KG1 (cell line): ENCODE data around the gene UHRF1.
"Not testable (repeated sequence)": the region's sequence is repeated elsewhere in the genome, so short reads cannot be mapped to it uniquely, and the experiment has no call there.

Experiments used
- DNase-seq: peaks from one replicate; lab custom pipeline; 2025; lab: John Stamatoyannopoulos, UW

Gene UHRF1

DNA sequence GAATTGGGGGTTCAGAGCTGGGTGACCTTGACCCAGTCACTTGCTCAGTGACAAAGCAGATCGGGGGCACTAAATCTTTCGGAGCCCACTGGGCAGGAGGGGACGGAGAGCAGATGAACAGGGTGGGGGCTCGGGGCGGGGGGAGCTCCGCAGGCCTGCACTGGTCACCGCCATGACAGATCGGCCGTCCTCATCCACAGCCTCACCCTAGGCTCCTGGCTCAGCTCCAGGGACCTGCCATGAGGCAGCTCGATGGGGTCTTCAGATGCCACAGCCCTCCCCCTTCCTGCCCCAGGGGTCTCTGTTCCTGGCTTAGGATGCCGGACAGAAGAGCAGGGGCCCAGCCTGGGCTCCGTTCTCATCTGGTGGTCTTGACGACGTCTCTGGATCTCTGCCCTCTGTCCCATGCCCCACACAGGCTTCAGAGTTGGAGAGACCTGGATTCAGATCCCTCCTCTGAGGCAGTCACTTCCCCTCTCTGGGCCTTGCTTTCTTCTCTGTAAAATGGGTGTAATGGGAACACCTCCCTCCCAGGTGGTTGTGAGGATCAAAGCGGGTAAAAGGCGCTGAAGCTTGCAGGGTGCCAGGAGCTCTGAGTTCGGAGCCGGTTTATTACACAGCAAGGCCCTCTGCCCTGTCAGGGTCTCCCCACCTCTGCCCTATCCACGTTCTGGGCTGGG, 62.7 kb downstream of the UHRF1 start:
- no peak for DNase-seq

DNA sequence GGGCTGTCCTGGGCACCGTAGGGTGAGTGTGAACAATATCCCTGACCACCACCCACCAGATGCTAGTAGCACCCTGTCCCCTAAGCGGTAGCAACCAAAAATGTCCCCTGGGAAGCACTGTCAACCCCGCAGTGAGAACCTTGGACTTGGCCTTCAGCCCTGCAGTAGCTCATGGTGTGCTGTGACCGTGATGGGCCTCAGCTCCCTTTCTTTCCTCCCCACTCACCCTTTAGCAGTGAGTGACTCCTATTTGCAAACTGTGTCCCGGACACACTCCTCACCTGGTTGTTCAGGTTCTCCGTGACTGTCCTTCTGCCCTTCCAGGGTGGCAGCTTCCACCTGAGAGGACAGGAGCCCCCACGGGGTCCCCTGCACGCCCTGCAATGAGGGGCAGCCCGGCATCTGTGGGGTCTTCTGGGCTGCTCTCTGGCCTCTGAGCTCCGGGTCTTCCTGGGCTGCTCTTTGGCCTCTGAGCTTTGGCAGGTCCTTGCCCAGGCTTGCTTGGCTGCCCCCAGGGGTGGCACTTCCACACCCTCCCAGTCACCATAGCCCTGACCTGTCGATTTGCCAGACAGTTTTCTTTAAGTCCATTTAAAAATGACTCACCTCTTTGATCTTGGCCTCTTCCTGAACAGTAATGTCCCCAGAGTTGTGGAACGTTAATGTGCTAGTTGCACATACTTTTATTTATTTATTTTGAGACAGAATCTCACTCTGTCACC, 63.4 kb downstream of the UHRF1 start:
- no peak for DNase-seq

DNA sequence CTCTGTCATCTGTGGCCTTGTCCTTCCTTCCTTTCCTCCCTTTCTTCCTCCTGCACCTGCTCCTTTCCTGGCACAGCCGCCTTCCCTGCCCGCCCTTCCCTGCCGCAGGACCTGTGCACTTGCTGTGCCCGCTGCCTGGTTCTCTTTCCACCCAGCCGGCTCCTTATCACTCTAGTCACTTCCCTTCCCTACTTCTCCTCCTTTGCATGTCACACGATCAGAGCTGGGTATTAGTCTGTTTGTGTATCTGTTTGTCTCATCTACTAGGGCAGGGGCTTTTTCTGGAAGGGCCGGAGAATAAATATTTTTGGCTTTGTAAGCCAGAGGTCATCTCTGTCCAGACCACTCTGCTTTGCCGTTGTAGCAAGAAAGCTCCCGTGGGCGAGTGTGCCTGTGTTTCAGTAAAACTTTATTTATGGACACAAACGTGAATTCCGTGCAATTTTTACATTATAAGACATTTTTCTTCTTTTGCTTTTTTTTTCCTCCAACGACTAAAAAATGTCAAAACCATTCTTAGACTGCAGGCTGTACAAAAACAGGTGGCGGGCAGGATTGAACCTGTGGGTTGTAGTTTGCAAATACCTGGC, 65.7 kb downstream of the UHRF1 start:
- DNase-seq, result no peak

DNA sequence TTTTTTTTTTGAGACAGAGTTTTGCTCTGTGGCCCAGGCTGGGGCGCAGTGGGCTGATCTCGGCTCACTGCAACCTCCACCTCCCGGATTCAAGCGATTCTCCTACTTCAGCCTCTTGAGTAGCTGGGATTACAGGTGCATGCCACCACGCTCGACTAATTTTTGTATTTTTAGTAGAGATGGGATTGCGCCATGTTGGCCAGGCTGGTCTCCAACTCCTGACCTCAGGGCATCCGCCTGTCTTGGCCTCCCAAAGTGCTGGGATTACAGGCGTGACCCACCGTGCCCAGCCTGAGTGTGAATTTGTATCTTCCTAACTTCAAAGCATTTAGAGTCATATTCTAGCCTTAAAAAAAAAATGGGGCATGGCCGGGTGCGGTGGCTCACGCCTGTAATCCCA, 66.3 kb downstream of the UHRF1 start:
- DNase-seq, result not testable (repeated sequence)

DNA sequence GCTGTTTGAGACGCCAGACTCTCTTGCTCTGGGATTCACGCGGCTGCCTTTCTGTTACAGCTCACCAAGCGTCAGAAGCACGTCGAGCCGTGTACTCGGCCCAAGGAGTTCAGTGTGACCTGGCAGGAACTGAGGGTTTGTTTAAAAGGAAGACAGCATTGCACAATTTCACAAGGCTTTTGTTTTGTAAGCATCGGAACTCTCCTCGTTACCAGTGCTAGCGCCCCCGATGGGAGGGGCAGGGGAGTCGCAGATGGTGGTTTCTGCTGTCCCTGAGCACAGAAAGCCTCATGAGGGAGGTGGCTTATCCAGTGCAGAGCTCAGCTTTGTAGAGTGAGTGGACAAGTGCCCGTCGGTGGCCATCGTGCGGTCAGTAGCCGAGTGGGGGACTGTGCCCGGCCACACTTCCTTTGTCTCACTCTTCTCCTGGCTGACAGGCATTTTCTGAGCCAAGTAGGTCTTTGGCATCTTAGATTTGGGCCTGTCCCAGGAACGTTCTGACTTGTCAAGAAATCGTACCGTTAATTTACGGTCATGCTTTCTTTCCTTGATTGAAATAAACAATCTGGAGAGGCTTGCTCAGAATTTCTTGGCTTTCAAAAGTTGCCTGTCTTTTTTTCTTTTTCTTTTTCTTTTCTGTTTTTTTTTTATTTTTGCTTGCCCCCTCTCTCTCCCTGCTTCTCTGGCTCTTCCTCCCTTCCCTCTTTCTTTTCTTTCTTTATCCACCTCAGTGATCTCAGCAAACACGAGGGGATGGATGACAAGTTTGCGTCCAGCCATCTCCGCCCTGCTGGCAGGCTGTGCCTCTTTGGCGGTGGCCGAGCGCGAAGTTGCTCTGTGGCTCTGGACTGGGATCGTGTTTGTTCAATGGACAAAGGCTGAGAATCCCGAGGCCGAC, 67.3 kb downstream of the UHRF1 start:
- DNase-seq, result peak; percentile 49

DNA sequence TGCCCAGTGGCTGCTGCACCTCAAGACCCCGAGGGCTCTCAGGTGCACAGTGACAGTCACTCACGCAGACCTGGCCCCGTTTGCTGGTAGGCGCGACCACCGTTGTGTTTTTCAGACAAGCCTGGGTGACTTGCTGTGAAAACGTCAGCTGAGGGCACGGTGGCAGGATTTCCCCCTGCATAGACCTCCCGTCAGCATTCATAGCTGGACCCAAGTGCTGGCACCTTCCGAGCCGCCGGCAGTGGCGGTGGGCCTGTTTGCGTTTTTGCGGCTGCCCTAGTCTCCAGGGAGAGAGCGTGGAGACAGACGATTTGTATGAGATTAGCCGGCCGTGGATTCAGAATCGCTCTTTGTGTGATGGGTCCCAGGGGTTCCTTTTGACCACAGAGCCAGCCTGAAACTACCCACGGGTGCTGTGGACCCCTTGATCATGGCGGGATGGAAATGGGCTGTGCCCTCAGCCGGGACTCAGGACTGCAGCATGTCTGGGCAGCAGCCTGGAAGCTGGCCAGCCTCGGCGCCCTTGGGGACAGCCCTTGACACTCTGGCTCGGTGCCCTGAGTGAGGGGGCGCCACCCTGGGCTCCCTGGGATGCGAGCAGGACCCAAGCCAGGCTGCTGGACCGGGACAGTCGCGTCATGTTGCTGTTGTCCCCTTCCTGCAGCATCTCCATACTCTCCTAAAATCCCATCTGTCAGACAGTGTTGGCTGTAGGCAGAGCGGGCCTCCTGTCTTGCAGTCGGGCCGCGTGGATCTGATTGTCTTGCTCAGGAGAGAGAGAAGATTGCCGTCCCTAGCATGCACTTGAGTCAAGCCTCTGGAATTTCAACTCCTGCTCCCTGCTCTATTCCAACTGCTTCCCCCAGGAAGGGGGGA, 68.2 kb downstream of the UHRF1 start:
- DNase-seq, result no peak

DNA sequence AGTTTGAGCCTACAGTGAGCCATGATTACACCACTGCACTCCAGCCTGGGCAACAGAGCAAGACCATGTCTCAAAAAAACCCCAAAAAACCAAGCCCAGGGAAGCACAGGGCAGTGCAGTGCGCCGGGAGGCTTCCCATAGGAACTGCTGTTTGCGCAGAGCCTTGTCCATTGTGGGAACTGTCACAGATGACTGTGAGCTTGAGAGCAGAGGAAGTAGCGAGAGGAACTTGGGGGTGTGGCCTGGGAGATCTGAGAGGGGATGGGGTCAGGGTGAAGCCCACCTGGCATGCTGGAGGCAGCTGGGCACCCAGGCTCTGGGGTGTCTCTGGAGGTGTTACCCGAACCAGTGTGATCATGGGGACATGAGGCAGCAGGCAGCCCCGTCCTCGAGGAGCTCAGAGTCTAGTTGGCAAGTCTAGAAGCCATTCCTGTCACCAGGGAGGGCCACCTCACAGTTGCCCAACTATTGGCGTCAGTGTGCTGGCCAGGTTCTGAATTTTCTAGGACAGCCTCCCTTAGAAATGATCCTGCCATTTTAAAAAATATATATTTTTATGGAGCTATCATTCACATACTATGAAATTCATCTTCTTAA, 70.0 kb downstream of the UHRF1 start:
- DNase-seq, result no peak

DNA sequence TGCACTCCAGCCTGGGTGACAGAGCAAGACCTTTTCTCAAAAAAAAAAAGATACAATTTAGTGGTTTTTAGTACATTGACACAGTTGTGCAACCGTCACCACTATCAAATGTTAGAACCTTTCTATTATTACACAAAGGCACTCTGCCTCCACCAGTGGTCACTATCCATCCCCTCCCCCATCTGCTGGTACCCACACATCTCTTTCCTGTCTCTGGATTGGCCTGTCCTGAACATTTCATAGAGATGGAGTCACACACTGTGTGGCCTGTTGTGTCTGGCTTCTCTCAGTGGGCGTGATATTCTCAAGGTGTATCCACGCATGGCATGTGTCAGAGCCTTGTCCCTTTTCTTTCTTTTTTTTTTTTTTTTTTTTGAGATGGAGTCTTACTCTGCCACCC, 70.8 kb downstream of the UHRF1 start:
- no peak for DNase-seq

DNA sequence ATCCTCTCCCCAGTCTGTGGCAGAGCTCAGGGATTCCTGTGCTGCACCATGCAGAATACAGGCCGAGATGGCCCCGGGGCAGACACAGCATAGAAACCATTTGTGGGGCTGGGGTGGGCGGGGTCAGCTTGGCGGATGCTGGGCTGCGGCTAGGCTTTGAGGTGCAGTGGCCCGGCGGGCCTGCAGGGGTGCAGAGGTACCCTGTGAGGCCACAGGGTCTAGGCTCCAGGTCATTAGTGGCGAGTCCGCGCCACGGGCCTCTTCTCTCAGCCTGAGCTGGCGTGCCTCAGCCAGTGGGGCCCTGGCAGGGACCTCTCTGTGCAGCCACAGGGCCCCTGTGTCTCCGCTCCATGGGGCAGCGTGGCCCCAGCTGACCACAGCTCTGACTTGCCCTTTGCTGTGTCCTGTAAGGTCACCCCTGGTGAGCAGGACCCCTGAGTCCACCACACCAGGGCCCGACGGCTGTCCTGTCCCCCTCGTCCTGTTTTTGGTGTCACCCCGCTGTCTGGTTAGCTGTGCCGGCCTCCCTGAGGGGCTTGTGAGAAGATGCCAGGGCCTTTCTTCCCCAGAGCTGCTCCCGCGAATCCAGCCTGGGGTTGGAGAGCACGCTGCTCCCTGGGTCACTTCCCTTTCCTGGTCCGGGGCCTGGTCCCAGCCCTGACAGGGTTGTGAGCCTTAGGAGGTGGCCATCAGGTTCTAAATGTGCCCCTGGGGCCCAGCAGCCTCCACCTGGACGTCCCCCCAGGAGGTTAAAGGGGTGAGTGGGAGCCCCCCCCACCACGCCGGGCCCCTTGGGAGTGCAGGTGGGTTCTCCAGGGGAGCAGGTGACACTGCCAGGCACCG, 71.8 kb downstream of the UHRF1 start:
- DNase-seq, result no peak

DNA sequence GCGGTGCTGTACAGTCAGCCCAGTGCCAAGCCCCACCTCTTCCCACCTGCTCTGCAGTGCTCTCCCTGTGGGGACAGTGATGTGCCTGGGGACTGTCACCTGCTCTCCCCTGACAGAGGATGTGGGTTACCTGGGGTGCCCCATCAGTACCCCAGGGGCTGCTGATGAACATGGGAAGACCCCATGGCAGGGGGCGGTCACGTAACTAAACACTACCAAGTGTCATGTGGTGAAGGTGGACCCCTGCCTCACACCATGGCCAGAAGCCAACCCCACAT, 72.3 kb downstream of the UHRF1 start:
- DNase-seq, result no peak

DNA sequence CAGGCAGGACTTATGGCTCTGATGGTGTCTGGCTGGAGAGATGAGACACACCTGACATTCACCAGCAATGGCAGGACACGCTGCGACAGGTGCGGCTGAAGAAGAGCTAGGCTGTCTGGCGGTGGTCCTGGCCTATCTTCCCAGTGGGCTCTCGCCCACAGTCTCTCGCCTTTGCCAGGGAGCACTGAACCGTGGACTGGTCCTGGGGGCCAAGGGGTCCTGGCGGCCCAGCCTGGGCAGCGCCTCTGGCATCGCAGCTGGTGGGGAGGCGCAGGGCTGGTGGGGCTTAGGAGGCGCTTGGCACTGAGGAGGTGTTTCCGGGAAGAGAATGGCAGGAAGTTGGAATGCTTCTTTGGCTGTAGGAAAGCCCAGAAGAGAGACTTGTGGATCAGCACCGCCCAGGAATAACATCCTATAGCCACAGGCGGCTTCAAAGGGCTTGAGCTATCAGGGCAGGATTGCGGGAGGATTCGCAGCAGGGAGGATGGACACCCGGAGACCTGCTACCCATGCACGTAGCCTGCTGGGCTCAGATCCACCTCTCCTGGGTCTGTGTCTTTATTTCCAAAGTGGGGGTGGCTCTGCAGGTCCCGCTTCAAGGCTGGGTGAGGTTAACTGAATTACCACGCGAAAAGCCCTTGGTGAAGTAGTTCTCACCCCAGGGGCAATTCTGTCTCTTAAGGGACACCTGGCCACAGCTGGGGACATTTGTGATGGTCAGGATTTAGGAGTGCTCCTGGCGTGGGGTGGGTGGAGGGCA, 74.2 kb downstream of the UHRF1 start:
- no peak for DNase-seq

DNA sequence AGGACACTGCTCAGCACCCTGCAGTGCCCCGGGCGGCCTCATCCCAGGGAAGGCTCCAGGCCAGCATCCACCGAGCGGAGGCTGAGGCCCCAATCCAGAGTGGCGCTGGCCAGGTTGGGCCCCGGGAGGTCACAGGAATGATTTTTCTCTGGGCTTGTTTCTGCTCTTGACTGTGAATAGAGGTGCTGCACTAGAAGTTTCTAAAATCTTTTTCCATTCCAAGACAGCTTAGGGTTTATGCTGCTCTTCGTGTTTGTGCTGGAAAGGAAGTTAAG, 74.7 kb downstream of the UHRF1 start:
- no peak for DNase-seq

DNA sequence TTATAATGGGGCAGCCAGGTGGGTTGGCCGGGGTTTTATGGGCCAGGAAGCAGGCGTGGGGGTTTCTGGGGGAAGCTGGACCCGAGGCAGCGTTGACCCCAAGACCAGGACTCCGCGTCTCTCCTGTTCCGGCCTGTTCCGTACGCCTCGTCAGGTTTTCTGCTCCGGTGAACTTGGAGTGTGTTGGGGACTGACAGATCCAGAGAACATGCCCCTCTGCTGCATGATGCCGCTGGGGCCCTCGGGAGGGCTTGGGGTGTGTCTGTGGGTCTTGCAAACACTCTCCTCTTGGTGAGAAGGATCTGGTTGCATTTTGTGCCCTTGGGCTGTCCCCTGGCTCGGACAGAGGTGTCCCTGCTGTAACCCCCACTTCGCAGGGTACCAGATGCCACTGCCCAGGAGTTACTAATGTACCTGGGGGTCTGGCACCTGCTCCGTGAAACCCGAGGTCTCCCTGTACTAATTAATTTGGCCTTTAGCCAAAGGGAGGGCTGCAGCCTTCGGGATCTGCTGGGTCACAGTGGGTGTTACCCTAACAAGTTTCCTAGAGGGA, 75.2 kb downstream of the UHRF1 start:
- DNase-seq, result no peak

DNA sequence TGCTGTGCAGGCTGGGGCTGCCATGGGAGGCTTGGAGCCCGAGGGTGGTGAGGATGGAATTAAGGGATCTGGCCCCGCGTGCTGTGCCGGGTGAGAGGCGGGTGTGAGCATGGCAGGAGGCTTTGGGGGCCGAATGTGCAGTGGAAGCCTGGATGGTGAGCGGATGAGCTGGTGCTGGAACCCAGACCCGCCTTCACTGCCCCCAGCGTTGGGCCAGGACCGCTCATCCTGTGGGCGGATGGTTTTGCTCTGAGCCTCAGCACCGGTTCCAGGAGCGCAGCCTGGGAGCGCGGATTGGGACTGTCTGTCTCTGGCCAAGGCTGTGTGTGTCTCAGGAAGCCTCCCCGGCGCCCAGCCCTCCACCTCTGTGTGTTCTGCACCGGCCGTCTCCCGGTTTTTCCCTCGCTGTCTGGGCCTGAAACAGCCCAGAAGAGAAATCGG, 76.3 kb downstream of the UHRF1 start:
- DNase-seq, result no peak

DNA sequence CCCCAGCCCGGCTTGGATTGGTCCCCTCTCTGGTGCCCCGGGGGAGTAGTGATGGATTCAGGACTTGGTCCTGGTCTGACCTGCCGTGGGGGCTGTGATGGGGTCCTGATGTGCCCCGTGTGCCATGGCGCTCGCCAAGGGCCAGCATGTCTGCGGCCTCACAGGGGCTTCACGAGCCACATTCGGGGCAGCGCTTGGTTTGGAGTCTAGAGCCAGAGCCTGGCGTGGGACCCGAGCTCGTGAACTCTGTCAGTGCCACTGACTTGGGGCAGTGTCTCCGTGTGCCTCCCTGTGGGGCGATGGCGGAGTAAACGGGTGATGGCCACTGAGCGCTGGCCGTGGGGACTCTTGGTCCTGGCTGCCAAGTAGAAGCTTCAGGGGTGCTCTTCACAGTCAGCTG, 76.8 kb downstream of the UHRF1 start:
- DNase-seq, result no peak

DNA sequence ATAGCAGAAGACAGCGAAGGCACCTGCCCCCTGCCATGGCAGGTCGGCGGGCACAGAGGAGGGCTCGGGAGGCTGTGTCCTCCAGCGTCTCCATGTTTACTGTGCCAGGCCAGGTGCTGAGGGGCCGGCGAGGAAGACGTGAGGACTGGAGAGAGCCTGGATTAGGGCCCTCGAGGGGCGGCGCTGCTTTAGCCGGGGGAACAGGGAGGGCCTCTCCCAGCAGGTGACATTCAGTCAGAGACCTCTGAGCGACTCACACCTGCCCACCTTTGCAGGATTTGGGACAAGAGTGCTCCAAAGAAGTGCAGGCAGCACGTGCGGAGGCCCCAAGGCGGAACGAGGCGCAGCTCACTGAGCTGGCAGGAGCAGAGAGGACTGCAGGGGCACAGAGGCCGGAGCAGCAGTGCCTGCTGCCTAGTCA, 77.2 kb downstream of the UHRF1 start:
- no peak for DNase-seq

DNA sequence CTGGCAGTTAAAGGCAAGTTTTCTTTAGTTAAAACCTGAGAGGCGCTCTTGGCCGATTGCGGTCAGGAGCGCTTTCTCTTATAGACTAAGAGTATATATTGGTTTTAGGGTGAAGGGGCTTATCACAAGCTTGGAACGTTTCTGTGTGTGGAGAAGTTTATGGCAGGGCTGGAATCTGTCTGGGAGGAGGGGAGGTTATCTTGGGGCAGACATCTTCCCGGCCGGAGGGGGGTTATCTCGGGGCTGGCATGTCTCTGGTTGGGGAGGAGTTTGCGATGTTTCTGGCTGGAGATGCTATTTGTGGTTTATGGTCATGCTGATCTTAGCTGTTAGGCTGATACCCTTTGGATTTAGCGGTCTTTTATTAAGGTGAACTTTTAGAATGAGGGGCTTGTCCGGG, 78.0 kb downstream of the UHRF1 start:
- no peak for DNase-seq

DNA sequence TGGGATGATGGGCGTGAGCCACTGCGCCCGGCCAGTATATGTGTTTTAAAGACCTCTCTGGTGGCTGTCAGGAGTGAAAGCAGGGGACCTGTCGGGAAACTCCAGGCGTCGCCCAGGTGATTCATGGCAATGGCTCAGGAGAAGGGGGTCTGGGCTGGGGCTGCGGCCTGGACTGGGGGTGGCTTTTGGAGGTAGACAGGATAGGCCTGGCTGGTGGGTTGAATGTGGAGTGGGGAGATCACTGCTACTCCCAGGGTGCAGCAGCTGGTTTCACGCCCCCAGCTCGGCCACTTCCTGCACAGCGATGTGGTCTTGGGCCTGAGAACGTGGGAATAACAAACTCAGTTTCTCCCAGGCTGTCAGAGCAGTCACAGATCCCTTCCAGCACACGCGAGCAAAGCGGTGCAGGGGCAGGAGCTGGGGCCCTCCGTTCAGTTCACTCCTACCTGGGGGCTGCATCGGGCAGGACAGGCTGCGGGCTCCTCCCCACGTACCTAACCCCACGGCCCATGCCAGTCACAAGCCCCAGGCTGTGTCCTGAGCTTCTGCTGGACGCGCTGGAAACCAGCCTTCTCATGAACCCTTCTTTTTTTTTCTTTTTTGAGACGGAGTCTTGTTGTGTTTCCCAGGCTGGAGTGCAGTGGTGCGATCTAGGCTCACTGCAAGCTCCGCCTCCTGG, 78.5 kb downstream of the UHRF1 start:
- DNase-seq, result no peak

DNA sequence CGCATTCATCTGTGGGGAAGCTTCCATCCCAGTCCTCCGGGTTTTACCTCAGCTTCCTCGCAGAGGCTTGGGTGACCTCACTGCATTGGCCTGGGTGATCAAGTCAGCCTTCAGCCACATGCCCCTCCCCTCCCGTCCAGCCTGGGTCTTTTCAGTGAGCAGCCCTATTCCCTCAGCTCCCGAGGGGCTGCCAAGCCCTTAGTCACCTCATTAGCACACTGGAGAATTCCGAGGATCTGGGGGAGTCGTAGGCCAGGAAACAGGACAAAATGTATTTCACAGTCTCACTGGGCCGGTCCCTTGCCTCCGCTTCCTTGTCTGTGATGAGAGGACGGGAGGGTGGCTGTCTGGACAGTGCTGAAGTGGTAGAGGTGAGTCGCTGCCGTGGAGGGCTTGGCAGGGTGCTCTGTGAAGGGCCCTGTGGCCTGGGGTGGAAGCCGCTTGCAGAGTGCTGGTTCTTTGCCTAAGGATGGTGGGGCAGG, 79.5 kb downstream of the UHRF1 start:
- DNase-seq, result no peak
